Measurements from ENCODE around the gene MTLN. TPM values are rescaled to one million over a fixed set of nuclear protein-coding genes. Genes with fewer than 3 reads are reported as not detected.

Gene MTLN
- polyA plus RNA-seq, 1 of the 3 experiments (the other 2 are of a cell fraction): 45.6 TPM

- Histone ChIP-seq H3K9ac (no peak overlapping the region), H3K4me2 (no peak overlapping the region), H3K36me3 (replicated peaks in 1 of 2; ENCODE audit: control insufficient read depth in 1 of 2, insufficient read depth in 2 of 2, low read length in 1 of 2) (peaks cover 3 to 10% of the 10 kb centered on the region in 2 experiments), H4K20me1 (ENCODE audit: insufficient read depth) (no peaks in the 10 kb centered on the region), H3K27me3 (ENCODE audit: insufficient read depth) (no peaks in the 10 kb centered on the region), H3K9me3 (no peaks in the 10 kb centered on the region), H3K4me1 (ENCODE audit: control insufficient read depth in 1 of 2, insufficient read depth in 2 of 2, low read depth in 1 of 2, low read length in 1 of 2) (peaks cover 0 to 5% of the 10 kb centered on the region in 2 experiments; a peak in 2 of 4 replicates), H3K79me2 (ENCODE audit: insufficient read depth) (no peaks in the 10 kb centered on the region), H3K27ac (ENCODE audit: low read depth in 2 of 2, low read length in 1 of 2) (no peak overlapping the region), H3F3A (replicated peaks; ENCODE audit: insufficient read depth) (peaks cover 9% of the 10 kb centered on the region), H3K9me2 (no peaks in the 10 kb centered on the region), H3K4me3 (ENCODE audit: low read depth in 2 of 2, low read length in 1 of 2) (no peak overlapping the region), H2AFZ (ENCODE audit: low read depth) (no peak overlapping the region)
- ChIA-PET CTCF (interaction anchor here (4.0 kb wide), 1 partner anchor 10 kb away, joined by 32 read pairs; no protein-coding TSS in a partner anchor), POLR2A (no interaction called here)
- 75% methylated on average over 5 of the region's 5 CpGs for WGBS (ENCODE audit: low lambda C conversion rate)
- DNase-seq: no peak
- TF ChIP-seq TEAD4 (IDR thresholded peaks at IDR 0.05; ENCODE audit: borderline replicate concordance, insufficient read depth) (no peak), RXRA (IDR thresholded peaks at IDR 0.05; ENCODE audit: borderline replicate concordance, low read depth) (no peak), EP300 (IDR thresholded peaks at IDR 0.05; ENCODE audit: borderline replicate concordance in 1 of 2, low read depth in 1 of 2, low read length in 1 of 2) (no peak), SMC3 (IDR thresholded peaks at IDR 0.05; ENCODE audit: low read depth, low read length) (no peak), MAX (IDR thresholded peaks at IDR 0.05; ENCODE audit: low read depth) (no peak), FOXJ3 (CRISPR knock-in tag; IDR thresholded peaks at IDR 0.05) (no peak), EZH2phosphoT487 (IDR thresholded peaks at IDR 0.05; ENCODE audit: borderline replicate concordance, low read depth) (no peak), RFX5 (IDR thresholded peaks at IDR 0.05; ENCODE audit: low read length) (no peak), PBX3 (IDR thresholded peaks at IDR 0.05) (no peak), IRF3 (IDR thresholded peaks at IDR 0.05; ENCODE audit: low read depth, low read length) (no peak)
These were observed 44.9 kb downstream of the MTLN start for GRCh38 chr2:110167326-110168000.

- Histone ChIP-seq H3K9me2 (no peaks in the 10 kb centered on the region), H3K9ac (no peak overlapping the region), H3K4me1 (ENCODE audit: control insufficient read depth in 1 of 2, insufficient read depth in 2 of 2, low read depth in 1 of 2, low read length in 1 of 2) (peaks cover 0 to 5% of the 10 kb centered on the region in 2 experiments; a peak in 2 of 4 replicates), H3F3A (replicated peaks; ENCODE audit: insufficient read depth) (no peaks in the 10 kb centered on the region), H3K9me3 (no peaks in the 10 kb centered on the region), H3K4me3 (ENCODE audit: low read depth in 2 of 2, low read length in 1 of 2) (no peak overlapping the region), H2AFZ (ENCODE audit: low read depth) (peak overlapping the region; percentile 30; the same call in 1 of the 2 replicates), H3K4me2 (no peak overlapping the region), H3K36me3 (replicated peaks in 1 of 2; ENCODE audit: control insufficient read depth in 1 of 2, insufficient read depth in 2 of 2, low read length in 1 of 2) (peaks cover 4 to 14% of the 10 kb centered on the region in 2 experiments), H3K79me2 (ENCODE audit: insufficient read depth) (no peaks in the 10 kb centered on the region), H3K27me3 (ENCODE audit: insufficient read depth) (no peaks in the 10 kb centered on the region), H4K20me1 (ENCODE audit: insufficient read depth) (no peaks in the 10 kb centered on the region), H3K27ac (ENCODE audit: low read depth in 2 of 2, low read length in 1 of 2) (no peak overlapping the region)
- 89% methylated on average over 2 of the region's 2 CpGs for WGBS (ENCODE audit: low lambda C conversion rate)
- no peak for DNase-seq
- TF ChIP-seq SIN3A (IDR thresholded peaks at IDR 0.05; ENCODE audit: borderline replicate concordance, low read depth, low read length) (no peak), ELF1 (IDR thresholded peaks at IDR 0.05) (no peak), FOSL2 (IDR thresholded peaks at IDR 0.05; ENCODE audit: borderline replicate concordance, low read depth) (no peak), NFIC (IDR thresholded peaks at IDR 0.05; ENCODE audit: borderline replicate concordance) (no peak), USF1 (IDR thresholded peaks at IDR 0.05; ENCODE audit: borderline replicate concordance, low read depth) (no peak), MEF2A (IDR thresholded peaks at IDR 0.05; ENCODE audit: borderline replicate concordance, low read depth) (no peak)
- POLR2A ChIA-PET: no interaction called here
- CTCF ChIA-PET: interaction anchor here (4.0 kb wide), 1 partner anchor 9 kb away, joined by 32 read pairs; no protein-coding TSS in a partner anchor
These were observed 46.1 kb downstream of the MTLN start for GRCh38 chr2:110166266-110166665.

All from SK-N-SH (cell line).